Right ventricle myocardium superior (tissue), 1 donor: ENCODE data around the gene SMYD3. TPM values are rescaled to one million over a fixed set of nuclear protein-coding genes. Genes with fewer than 3 reads are reported as not detected.

Experiments used
- ATAC-seq: fragments of 200-7000 bp; cut with Tn5 transposase; one replicate; pipeline ENCODE4 v1.9.1; 2020; ENCODE audit warnings: mild to moderate bottlenecking; ENCODE audit not compliant: poor library complexity
- DNase-seq: peaks from one replicate; pipeline ENCODE4 v3.0.0-alpha.2; 2020
- intact Hi-C: fragments of 100-400 bp; cut with DNase I; formaldehyde crosslinking; loops from one replicate; pipeline ENCODE4 v1.11.2; 2022
- total RNA-seq: library from RNA; stranded (reverse); fragmentation: NEBNext Ultra II Directional; extraction: Animal tissue kit (Norgen Biotek cat#: 25700); gene quantifications from one replicate; pipeline ENCODE4 v1.2.1, GENCODE V29; 2021
- donor health status: DM: no; HTN: yes; CAD: no; lungs with severe emphysema.

SMYD3 gene
- total RNA-seq, 1 donor from 2014 or later: 9.4 TPM

DNA sequence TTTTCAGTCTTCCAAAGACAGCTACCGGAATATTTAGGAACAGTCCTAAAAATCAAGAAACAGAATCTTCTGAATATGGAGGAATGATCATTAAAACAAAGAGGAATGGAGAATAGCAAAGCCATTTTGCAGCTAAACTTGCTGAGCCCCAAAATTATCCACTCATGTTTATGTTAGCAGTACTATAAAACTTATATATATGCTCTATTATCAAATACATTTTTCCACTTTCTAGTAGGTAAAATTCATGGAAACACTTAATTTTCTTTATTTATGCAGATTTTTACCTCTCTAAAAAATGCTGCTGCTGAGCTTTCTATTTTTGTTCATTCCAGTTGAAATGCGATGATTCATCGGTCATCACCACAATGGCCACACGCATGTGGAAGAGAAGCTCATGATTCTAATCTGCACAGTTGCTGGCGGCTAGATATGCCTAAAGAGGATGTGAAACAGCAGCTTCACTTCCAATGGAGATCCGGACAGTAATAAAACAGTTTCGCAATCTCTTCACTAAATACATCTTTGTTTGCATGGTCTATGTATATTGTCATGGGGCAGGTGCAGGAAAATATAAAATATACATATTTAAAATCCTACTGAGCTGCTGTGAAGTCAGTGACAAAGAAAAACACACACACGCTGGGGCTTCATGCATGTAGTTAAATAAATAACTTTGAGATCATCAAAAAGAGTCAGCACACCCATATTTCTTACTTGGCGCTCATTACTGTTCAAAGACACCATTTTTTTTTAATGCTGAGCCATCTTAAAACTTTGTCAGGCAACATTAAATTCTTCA is 292.2 kb downstream of the SMYD3 start:
- ATAC-seq (peak; percentile 75), DNase-seq (no peak)
- intact Hi-C loops: no loop called here

DNA sequence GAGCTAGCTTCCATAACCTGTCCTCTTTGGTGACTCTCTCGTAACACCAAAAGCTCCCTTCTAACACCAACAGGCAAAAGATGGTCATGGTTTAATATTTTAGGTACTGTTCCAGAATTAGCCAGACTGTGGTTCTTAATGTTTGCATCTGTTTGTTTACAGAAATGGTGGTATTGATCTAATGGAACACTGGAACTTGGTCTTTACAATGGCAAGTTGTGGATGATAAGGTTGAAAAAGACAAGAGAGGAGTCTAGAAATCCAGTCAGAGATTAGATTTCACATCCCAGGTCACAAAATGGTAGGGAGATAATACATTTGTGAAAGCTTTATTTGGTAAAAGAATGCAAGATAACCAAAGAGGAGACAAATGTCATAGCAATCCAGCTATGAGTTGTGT is 293.1 kb downstream of the SMYD3 start:
- intact Hi-C loops: no loop called here
- ATAC-seq (no peak), DNase-seq (no peak)

DNA sequence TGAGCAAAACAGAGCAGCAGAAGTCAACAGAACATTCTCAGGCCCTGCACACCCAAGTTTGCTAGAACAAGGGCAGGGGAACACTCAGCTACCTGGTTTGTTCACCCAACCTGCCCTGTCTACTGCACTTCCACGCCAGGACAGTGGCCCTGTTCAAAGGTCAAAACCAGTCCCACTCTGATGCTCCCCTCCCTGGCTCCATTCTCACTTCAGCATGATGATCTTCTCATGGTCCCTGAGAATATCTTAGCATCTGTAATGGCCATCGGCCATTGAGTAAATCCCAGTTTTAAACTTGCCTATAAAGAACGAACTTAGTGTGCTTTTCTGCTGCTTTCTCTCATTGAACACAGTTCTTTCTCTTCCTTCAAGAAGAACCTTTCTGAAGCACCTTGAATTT is 293.6 kb downstream of the SMYD3 start:
- intact Hi-C loops: no loop called here
- ATAC-seq (no peak), DNase-seq (no peak)

DNA sequence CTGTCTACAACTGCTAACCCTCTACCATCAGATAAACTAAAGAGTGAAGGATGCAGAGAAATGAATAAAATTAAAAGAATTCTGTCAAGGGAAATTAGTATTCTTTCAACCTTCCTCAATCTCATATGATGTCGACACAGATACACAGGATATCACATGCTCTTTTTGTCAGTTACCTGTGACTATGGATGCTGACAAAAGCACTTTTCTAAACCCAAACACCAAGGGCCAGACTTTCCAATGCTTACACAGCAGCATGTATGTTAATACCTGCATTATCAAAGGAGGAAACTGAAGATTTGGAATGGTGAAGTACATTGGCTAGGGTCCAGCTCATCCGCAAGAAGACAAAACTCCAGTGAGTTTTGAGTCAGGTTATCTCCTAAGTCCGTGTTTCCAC is 294.0 kb downstream of the SMYD3 start:
- DNase-seq (no peak), ATAC-seq (no peak)
- intact Hi-C loops: no loop called here

DNA sequence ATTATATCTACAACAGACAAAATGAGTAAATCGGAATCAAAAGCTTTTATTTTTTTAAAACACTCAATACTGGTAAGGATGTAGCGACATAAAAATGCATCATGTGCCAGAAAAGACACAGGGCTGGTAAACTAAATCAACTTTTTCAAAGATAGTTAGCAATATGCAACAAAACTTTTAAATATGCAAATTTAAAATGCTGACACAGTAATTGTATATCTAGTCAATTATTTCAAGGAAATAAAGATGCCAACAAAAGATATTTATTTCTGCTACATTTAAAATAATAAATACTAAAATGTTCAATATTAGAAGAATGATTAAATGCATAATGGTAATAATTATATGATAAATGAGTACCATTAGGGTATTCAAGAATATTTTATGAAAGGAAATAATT is 295.1 kb downstream of the SMYD3 start:
- ATAC-seq: no peak
- intact Hi-C loops: no loop called here

DNA sequence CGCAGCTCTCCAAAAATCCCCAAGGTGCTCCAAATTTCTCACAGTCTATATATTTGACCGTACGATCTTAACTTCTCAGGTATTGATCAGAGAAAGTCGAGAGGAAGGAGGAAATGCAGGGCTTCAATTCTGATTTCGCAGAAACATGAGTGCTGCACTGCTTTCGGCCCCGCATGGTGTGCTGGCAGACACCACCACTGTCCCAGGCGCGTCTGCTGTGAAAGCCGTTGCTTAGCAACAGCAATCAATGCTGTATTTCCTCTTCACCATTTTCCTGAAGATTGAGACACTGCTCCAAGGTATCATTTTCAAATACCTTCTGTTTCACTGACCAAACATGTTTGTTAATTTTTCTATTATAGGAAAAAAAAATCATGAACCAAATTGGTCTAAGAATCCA is 296.3 kb downstream of the SMYD3 start:
- ATAC-seq: no peak
- no peak for DNase-seq
- intact Hi-C loops: no loop called here

More for the DNA sequence above, 295.1 kb downstream of the SMYD3 start:
- DNase-seq: no peak

DNA sequence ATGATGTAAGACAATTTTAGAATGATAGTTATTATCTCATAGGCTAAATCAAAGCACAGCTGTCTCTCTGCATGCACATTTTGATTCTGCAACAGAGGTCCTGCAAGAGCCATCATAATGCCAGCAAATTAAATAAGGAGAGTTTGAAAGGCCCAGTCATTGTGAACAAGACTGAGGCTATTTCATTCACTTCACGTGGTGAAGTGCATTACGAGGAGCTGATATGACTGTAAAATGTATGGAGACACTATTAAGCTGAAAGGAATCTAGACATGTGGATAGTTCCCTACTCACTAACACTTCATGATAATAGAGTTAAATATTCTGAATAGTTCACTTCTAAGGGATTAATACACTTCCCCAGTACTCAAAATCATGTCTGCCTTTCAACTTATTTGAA is 299.0 kb downstream of the SMYD3 start:
- no peak for DNase-seq
- intact Hi-C loops: no loop called here
- ATAC-seq: no peak

DNA sequence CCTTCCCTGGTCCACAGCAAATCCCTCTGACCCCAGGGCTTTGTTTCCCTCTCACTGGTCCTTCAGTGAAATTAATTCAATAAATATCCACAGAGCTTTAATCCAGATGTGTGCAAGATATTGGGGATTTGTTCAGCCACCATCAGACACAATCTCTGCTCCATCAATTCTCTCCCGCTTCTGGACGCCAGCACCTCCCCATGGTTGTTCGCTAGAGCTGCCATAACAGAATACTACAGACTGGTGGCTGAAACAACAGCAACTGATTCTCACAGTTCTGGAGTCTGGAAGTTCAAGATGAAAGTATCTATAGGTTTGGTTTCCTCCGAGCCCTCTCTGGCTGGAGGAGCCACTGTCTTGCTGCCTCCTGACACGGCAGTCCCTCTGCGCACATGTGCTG is 303.9 kb downstream of the SMYD3 start:
- DNase-seq (no peak), ATAC-seq (no peak)
- intact Hi-C loops: no loop called here

DNA sequence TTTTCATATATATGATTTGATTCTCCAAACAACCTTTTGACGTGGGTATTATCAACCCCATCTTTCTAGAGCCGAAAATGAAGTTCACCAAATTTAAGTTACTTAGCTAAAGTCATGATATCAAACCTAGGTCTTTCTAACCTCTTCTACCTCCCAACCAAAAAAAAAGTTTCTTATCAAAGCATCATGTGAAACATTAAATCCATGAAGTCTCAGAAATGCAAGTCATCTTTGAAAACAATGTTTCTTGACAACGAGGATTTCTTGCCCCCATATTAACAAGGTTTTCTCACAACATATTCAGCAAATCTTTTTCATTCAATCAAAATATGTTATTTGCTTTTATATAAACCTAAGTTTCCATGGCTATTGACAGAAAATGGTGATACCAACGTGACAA is 306.3 kb downstream of the SMYD3 start:
- intact Hi-C loops: no loop called here
- no peak for ATAC-seq

DNA sequence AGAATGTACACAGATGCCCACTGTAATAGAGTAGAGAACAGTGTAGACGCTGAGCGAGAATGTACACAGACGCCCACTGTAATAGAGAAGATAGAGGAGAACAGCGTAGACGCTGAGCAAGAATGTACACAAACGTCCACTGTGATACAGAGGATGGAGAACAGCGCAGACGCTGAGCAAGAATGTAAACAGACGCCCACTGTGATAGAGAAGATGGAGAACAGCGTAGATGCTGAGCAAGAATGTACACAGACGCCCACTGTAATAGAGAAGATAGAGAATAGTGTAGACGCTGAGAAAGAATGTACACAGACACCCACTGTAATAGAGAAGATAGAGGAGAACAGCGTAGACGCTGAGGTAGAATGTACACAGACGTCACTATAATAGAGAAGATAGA is 306.9 kb downstream of the SMYD3 start:
- DNase-seq: no peak
- intact Hi-C loops: no loop called here
- no peak for ATAC-seq

More for the DNA sequence above, 306.3 kb downstream of the SMYD3 start:
- no peak for DNase-seq

DNA sequence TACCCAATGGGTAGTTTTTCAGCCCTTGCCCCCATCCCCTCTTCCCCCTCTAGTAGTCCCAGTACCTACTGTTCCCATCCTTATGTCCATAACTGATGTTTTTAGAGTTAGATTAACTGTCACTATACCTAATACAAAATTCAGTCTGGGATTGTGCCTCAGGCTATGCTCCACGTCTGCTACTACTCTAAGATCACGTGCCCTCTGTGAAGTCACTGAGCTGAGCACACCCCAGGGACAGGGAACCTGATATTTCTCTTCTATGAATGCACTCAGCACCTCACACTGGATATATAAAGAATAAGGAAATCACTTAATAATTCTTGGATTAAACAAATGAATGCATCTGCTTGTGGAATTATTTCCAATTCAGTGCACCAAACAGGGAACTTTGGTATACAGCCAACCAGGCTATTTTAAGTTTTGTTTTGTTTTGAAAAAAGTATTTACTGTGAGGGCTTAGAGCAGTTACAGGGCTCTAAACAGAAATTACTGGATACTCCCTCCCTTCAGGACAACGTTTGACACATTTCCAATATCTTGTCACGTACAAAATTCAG is 307.9 kb downstream of the SMYD3 start:
- ATAC-seq (no peak), DNase-seq (no peak)
- intact Hi-C loops: no loop called here

DNA sequence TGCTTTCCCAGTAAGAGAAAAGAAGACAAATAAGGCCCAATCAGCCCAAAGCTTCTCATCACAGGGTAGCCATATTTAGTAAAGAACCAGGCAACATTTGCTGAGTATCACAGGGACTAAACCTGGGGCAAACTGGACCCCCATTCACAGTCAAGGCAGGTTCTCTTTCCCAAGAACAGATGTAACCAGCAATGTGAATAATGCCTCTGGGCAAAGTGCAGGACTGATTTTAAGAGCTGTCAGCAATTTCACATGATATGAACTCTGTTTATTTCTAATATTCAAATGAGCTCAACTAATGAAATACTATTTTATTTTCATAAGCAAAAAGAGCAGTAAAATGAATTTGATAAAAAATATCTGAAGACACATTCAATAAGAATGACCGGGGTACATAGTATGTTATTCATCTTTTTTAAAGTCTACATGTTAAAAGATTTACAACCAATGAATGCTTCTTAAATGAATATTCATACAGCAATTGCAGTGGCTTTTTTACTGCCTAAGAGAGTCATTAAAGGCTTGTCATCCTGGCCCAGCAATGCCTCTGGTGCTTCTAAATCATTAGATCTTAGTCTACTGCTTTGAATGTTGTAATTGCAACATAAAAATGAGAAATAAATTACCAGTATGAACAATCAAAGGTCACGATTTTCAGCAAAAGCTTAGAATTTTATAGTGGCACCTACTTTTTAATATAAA is 308.8 kb downstream of the SMYD3 start:
- intact Hi-C loops: no loop called here
- no peak for DNase-seq
- no peak for ATAC-seq

DNA sequence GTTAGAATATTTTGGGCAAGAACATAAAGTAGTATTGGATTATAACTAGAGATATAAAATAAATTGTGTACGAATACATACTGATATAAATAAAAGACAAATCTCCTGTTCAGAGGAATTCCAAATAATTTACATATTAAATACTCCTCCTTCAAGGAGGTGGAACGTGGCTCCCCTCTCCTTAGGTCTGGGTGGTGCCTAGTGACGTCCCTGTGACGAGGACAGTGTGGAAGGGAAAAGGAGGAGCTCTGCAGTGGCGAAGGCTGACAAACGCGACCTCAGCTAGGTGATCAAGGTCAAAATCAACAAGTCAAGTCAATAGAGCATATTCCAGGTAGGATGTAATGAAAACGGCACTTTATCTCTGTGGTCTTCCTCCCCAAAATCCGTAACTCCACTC is 310.0 kb downstream of the SMYD3 start:
- intact Hi-C loops: no loop called here
- ATAC-seq: no peak
- DNase-seq: no peak

DNA sequence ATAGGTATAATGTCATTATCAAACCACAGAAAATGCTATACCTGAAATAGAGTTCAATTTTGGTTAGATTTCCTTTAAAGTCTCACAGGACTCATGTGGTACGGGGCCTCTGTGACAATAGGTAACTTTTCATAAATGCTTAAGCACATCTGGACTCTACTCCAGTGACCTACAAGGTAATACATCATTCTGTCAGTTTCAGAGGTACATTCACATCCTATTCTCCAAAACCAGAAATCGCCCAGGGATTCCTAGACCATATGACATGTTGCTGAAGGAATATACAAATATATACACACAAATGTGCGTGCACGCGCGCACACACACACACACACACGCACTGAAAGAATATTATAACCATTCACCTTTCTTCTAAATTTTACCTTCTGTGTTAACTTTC is 311.8 kb downstream of the SMYD3 start:
- intact Hi-C loops: no loop called here
- DNase-seq: no peak
- ATAC-seq: no peak

DNA sequence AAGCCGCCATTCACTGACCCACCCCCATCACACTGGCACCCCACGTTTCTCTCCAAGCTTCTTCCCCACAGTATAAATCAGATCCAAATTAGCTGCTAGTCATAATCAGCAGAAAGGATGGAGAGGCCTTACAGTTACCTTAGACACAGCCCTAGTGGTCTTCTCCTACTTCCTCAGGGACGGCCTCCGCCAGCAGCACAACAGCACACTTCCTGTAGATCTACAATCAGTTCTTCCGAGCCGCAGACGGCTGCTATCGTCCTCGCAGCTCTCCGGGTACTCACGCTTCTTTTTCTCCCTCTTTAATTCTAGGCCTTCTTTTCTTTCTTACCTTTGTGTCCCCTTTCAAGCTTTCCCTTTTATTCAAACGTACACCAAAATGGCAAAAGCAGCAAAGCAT is 313.5 kb downstream of the SMYD3 start:
- no peak for ATAC-seq
- no peak for DNase-seq
- intact Hi-C loops: no loop called here

DNA sequence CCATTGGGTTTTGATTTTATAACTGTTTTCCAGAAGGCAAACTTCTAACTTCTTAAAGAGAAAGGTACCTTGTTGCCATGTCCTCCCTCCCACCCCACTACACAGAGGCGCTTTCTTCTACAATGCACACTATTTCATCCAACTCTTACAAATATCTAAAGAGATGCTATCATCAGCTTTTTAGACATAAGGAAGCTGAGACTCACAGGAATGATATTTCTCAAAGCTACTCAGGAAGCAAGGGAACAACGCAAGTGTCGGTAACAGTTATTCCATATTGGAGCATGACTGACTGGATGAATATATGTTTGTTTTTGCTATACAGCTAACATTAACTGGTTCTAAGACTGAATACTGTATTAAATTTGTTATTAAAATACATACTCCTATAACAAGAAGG is 318.0 kb downstream of the SMYD3 start:
- intact Hi-C loops: no loop called here
- ATAC-seq: no peak
- no peak for DNase-seq

DNA sequence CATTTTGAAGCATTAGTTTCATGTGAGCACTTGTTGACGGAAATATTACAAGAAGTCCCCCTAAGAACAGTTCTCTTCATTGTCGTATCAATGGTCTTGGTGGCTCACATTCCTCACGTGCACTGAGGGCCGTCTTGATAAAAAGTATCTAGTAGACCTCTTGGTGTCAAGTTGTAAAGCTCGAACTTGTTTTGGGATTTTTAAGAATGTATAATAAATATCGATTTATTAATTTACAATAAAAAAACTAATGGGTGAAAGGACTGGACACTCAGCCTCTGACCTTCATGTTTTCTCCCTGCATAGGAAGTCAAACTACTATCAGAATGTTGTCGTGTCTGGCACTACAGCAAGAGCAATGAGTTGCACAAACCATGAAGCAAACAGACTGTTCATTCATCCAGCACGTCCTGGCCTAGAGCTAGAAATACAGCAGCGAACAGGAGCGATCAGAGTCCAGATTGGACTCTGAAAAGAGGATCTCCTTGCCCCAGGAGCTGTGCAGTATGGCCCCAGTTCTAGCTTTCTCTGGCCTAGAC is 319.2 kb downstream of the SMYD3 start:
- DNase-seq (no peak), ATAC-seq (no peak)

DNA sequence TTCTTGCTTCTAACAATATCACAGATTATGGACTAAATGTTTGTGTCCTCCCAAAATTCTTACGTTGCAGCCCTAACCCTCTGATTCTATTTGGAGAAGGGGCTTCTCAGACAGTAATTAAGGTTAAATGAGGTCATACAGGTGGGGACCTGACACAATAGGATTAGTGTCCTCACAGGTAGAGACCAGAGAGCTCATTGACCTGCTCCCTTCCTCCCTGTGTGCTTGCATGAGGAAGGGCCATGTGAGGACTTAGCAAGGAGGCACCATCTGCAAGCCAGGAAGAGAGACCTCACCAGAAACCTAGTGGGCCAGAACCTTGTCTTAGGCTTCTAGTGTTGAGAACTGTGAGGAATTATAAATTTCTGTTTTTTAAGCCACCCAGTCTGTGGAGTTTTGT is 322.6 kb downstream of the SMYD3 start:
- DNase-seq (no peak), ATAC-seq (no peak)
- intact Hi-C loops: no loop called here

More for the DNA sequence above, 319.2 kb downstream of the SMYD3 start:
- intact Hi-C loops: no loop called here

DNA sequence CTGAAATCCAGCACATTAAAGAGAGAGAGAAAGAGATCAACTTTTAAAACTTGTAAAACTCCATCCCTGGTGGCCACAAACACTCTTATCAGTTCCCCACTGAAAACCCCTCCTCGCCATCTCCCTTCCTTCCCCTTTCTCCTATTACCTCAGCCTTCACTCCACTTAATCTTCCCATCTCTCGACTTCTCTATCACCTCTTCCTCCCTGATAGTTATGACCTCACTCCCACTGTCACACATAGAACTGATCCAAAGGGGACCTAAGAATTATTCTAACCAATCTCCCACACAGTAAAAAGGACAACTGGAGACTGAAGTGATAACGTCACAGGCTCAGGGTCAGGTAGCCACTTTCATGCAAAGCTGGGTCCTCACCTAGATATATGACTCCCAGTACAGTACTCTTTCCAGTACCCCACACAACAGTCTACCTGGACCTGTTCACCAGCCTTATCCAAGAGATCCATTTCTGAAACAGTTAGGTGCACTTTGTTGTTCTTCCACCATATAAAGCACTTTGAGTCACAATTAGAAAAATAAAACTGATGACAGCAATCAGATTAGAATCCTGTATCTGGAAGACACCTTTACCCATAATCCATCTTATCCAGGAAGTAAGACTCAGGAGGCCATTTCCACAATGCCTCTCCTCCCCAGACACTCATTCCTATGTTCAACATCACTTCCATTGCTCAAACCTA is 324.8 kb downstream of the SMYD3 start:
- intact Hi-C loops: no loop called here
- no peak for ATAC-seq

More for the DNA sequence above, 324.8 kb downstream of the SMYD3 start:
- DNase-seq: no peak
